Inflammatory macrophage treated with lipopolysaccharide for 4 hours (primary cell): ENCODE results near the gene PYGL.
A peak's percentile ranks its signal among the peaks of the same experiment; 100 is the strongest.
"Not testable (repeated sequence)": the region's sequence is repeated elsewhere in the genome, so short reads cannot be mapped to it uniquely, and the experiment has no call there.

Source experiments
- DNase-seq: peaks from one replicate; pipeline ENCODE4 v3.0.0-alpha.2; 2020

Gene PYGL

GRCh38 chr14:50924843-50925242, 19.4 kb downstream of the PYGL start:
- peak; percentile 42 for DNase-seq

- DNase-seq: no peak
Observed at GRCh38 chr14:50924236-50924635, 20.0 kb downstream of the PYGL start.

GRCh38 chr14:50922803-50923202, 21.5 kb downstream of the PYGL start:
- no peak for DNase-seq

GRCh38 chr14:50920482-50921230, 23.6 kb downstream of the PYGL start:
- no peak for DNase-seq

- not testable (repeated sequence) for DNase-seq
Observed at GRCh38 chr14:50919524-50919923, 24.8 kb downstream of the PYGL start.

- no peak for DNase-seq
Observed at GRCh38 chr14:50917449-50917848, 26.8 kb downstream of the PYGL start.

GRCh38 chr14:50910495-50911420, 33.5 kb downstream of the PYGL start:
- DNase-seq: no peak

- DNase-seq: no peak
Observed at GRCh38 chr14:50906326-50907065, 37.8 kb downstream of the PYGL start.

- DNase-seq: no peak
Observed at GRCh38 chr14:50904719-50905118, 39.6 kb downstream of the PYGL start.

- DNase-seq: peak; percentile 7
Observed at GRCh38 chr14:50901361-50901760, 42.9 kb downstream of the PYGL start.

GRCh38 chr14:50897658-50898175, 46.6 kb downstream of the PYGL start:
- no peak for DNase-seq

- not testable (repeated sequence) for DNase-seq
Observed at GRCh38 chr14:50897005-50897404, 47.3 kb downstream of the PYGL start.

- DNase-seq: not testable (repeated sequence)
Observed at GRCh38 chr14:50896421-50896820, 47.9 kb downstream of the PYGL start.

- DNase-seq: no peak
Observed at GRCh38 chr14:50892255-50892654, 52.0 kb downstream of the PYGL start.

GRCh38 chr14:50887476-50887875, 56.8 kb downstream of the PYGL start:
- DNase-seq: no peak

- no peak for DNase-seq
Observed at GRCh38 chr14:50883827-50884197, 60.5 kb downstream of the PYGL start.

GRCh38 chr14:50882932-50883826, 61.1 kb downstream of the PYGL start:
- DNase-seq: no peak

- no peak for DNase-seq
Observed at GRCh38 chr14:50875359-50876070, 68.8 kb downstream of the PYGL start.

GRCh38 chr14:50874757-50875156, 69.5 kb downstream of the PYGL start:
- peak; percentile 72 for DNase-seq

GRCh38 chr14:50871914-50872732, 72.2 kb downstream of the PYGL start, which contains the start of gene ABHD12B:
ABHD12B (plus strand) TSS chr14:50872053; CDS start chr14:50872175, 122 bp downstream.
- peak; percentile 44 for DNase-seq
